ENCODE measurements around the gene RBM33. TPM values are rescaled to one million over a fixed set of nuclear protein-coding genes. Genes with fewer than 3 reads are reported as not detected.
A peak's percentile ranks its signal among the peaks of the same experiment; 100 is the strongest.

Gene RBM33
- total and polyA plus RNA-seq, 9 of the 15 experiments (the other 6 are each of a cell fraction or from before 2014, with no cell fraction given) = 4.4 to 80.7 (median 27.3) TPM

GRCh38 chr7:155776606-155777005 is 132.1 kb downstream of the RBM33 start:
- in situ Hi-C loops (cut with MboI) = no loop called here
- H4K20me1 ChIP-seq (replicated peaks; ENCODE audit: control insufficient read depth, insufficient read depth, low read length) = no peaks in the 10 kb centered on the region
- H3K9me3 ChIP-seq (replicated peaks; ENCODE audit: control insufficient read depth, insufficient read depth, low read depth, low read length) = no peaks in the 10 kb centered on the region
- ChIA-PET POLR2A (no interaction called here), CTCF (ENCODE audit: low intra/inter-chr PET ratio) (no interaction called here)
- H3K4me1 ChIP-seq (replicated peaks in 1 of 2; ENCODE audit: control insufficient read depth in 2 of 2, insufficient read depth in 2 of 2, low read length in 2 of 2) = no peaks in the 10 kb centered on the region
- H3K27me3 ChIP-seq (ENCODE audit: control insufficient read depth in 2 of 2, insufficient read depth in 2 of 2, low read length in 2 of 2) = no peaks in the 10 kb centered on the region
- no peak; the same call in 2 of the 3 replicates for ATAC-seq
- no peaks in the 10 kb centered on the region for H3K79me2 ChIP-seq (ENCODE audit: control insufficient read depth, insufficient read depth, low read length)
- FAIRE-seq = no peak
- H3K4me2 ChIP-seq (ENCODE audit: insufficient read depth, low read length) = no peak overlapping the region
- H3K27ac ChIP-seq (ENCODE audit: extremely low read depth, low read depth, low read length) = no peak overlapping the region
- no peak overlapping the region for H3K4me3 ChIP-seq
- peaks cover 3% of the 10 kb centered on the region for H3K9me1 ChIP-seq (ENCODE audit: control insufficient read depth, insufficient read depth, low read length)
- no peak for DNase-seq (ENCODE audit: extremely low read depth in 1 of 4, low spot score in 3 of 4)
- intact Hi-C loops (cut with micrococcal nuclease) = no loop called here
- no peak for TF ChIP-seq ZNF644 (tag; IDR thresholded peaks at IDR 0.05; ENCODE audit: low read depth)
- TF ChIP-seq POLR2G (IDR thresholded peaks at IDR 0.05; ENCODE audit: low read depth, low read length) = peak; percentile 45; the same call in 1 of the 2 replicates
- no peak for TF ChIP-seq MLLT1 (IDR thresholded peaks at IDR 0.05)
- TF ChIP-seq NR4A1 (CRISPR knock-in tag; IDR thresholded peaks at IDR 0.05) = no peak
- no peak for TF ChIP-seq NR4A1 (tag; IDR thresholded peaks at IDR 0.05)
- TF ChIP-seq ZZZ3 (IDR thresholded peaks at IDR 0.05) = no peak
- TF ChIP-seq PHF20 (IDR thresholded peaks at IDR 0.05; ENCODE audit: partially characterized antibody) = no peak
- no peak for TF ChIP-seq XRCC3 (IDR thresholded peaks at IDR 0.05)
- TF ChIP-seq NCOR1 (IDR thresholded peaks at IDR 0.05) = no peak
- TF ChIP-seq BCOR (IDR thresholded peaks at IDR 0.05) = no peak
- WGBS (ENCODE audit: insufficient coverage, low coverage, missing lambda C conversion rate) = 92% methylated on average over 8 of the region's 8 CpGs
- 0 out of 4 replicates have a peak overlapping the region, but pooled peaks of 1 of the 2 experiments have one; percentile 17 for H3K9ac ChIP-seq (ENCODE audit: insufficient read depth in 1 of 2, low read depth in 2 of 2, low read length in 2 of 2)
- no TSS peak for BruUV-seq (replicated peaks)
- H2AFZ ChIP-seq (ENCODE audit: low read depth, low read length) = no peak overlapping the region
- H3K36me3 ChIP-seq (ENCODE audit: control insufficient read depth, insufficient read depth, low read length) = peaks cover 94% of the 10 kb centered on the region

Measured in K562 (cell line).